ENCODE measurements around the gene TJP3. TPM values are rescaled to one million over a fixed set of nuclear protein-coding genes. Genes with fewer than 3 reads are reported as not detected.
A peak's percentile ranks its signal among the peaks of the same experiment; 100 is the strongest.

Gene TJP3
- total RNA-seq, 2 donors from 2014 or later, result 1.7 to 5.8 TPM

DNA sequence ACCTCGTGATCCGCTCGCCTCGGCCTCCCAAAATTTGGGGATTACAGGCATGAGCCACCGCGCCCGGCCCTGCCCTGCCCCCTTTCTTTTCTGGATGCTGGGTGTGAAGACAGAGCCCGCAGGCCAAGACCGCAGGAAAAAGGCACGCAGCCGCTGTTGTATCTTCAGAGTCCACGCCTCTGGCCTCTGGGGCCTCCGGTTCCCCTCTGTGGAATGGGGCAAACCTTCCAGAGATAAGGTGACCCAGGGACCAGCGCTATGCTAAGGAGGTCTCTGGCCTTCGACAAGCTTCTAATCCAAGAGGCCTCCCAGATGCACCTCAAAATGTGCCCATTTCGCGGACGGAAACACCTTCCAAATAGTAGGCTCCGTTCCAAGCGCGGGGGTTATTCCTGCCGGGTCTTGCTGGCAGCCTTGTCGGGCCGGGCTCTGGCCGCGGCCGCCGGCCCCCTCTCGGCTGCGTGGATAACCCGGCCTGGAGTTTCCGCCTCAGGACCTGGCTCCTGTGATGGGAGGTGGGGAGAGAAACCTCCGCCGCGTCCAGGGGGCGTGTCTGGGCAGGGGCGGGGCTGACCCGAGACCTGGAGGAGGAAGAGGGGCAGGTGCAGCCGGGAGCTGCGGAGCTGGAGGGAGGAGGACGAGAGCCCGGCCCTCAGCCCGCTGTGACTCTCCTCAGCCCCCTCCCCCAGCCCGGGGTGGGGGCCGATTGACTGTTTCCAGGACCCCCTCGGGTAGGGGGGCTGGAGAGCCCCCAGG is 13.1 kb downstream of the TJP3 start:
- peak overlapping the region; percentile 72 to 82 for H3K4me3 Mint-ChIP-seq
- no peaks in the 10 kb centered on the region for H3K27me3 Mint-ChIP-seq (ENCODE audit: low read depth)
- no peak overlapping the region for H3K27ac Mint-ChIP-seq
- peaks cover 12% of the 10 kb centered on the region for H3K4me1 Mint-ChIP-seq (ENCODE audit: low read depth)
- no peaks in the 10 kb centered on the region for H3K9me3 Mint-ChIP-seq
- no peaks in the 10 kb centered on the region for H3K36me3 Mint-ChIP-seq (ENCODE audit: insufficient read depth in 2 of 2)
- DNase-seq, result peak; percentile 90 to 93
- ATAC-seq (replicated peaks in 1 of 2), result peak; percentile 86 to 93

DNA sequence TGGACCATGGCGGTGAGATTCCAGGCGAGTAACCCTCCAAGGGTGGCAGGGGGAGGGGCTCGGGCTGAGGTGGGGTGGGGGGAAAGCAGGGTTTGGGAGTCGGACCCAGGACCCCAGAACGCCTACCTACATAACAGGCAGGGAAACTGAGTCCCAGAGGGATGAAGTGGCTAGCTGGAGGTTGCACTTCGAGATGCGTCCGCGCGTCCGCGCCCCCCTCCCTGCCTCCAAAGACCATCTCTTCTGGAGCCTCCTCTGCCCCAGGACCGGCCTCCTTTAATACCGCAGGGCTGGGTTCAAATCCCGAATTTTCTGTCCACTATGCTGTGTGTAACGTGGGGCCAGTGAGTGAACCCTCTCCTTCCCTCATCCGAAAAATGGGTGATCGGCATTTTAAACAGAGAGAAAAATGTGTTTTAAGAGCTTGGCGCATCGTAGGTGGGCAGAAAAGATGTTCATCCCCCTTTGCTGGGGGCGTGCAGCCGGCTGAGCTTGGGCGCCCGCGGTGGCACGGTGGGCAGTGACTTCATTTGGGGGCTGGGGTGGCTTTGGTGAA is 13.8 kb downstream of the TJP3 start:
- Mint-ChIP-seq H3K27ac (no peak overlapping the region), H3K27me3 (ENCODE audit: low read depth) (no peaks in the 10 kb centered on the region), H3K9me3 (no peaks in the 10 kb centered on the region), H3K4me3 (peak overlapping the region; percentile 72 to 82), H3K36me3 (ENCODE audit: insufficient read depth in 2 of 2) (no peaks in the 10 kb centered on the region), H3K4me1 (ENCODE audit: low read depth) (peaks cover 12% of the 10 kb centered on the region)
- ATAC-seq (replicated peaks in 1 of 2), result no peak
- no peak for DNase-seq

DNA sequence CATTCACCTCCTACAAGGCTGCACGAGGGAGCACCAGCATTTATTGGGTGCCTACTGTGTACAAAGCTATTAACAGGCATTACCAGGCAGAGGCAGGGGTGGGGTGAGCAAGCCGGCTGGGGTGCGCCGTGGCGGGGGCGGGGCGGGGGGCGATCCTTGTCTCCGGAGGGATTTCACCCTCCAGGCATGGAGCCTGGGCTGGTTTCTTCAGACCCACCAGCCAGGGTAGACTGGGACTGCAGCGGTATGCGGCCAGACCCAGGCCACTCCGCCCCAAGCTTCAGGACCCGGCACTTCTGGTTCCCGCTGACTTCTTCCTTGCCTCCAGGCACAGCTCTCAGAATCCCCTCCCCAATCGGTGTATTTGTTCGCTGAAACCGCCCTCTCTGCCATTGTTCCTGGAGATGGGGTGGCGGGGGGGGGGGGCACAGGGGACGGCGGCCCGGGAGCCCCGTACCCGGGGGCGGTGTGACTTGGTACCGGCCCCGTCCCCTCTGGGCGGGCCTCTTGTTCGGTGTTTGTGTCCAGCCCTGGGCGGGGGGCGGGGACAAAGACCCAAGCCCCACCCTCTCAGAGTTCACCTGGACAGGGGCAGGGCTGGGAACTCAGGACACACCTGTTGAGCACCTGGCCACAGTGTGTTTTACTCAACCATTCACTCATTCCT is 14.4 kb downstream of the TJP3 start:
- Mint-ChIP-seq H3K4me1 (ENCODE audit: low read depth) (peaks cover 12% of the 10 kb centered on the region), H3K36me3 (ENCODE audit: insufficient read depth in 2 of 2) (no peaks in the 10 kb centered on the region), H3K4me3 (peak overlapping the region; percentile 72 to 82), H3K27me3 (ENCODE audit: low read depth) (no peaks in the 10 kb centered on the region), H3K9me3 (no peaks in the 10 kb centered on the region), H3K27ac (no peak overlapping the region)
- ATAC-seq (replicated peaks in 1 of 2), result no peak
- DNase-seq, result no peak

DNA sequence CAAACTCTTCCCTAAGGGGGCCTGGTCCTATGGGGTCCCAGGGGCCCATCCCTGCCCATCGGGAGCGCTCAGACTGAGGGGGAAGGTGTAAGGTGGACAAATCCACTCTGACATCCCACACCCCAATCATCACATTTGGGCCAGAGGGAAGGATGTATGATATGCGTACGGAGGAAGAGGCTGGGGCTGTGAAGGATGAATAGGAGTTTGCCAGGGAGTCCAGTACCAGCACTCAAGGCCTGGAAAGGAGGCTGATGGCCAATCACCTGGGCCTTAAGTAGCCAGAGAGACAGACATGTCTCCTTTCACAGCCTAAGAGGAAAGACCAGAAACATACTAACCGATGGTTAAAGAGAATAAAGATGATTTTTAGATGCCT is 14.9 kb downstream of the TJP3 start:
- Mint-ChIP-seq H3K4me1 (ENCODE audit: low read depth) (peaks cover 12% of the 10 kb centered on the region), H3K4me3 (no peak overlapping the region), H3K27ac (no peak overlapping the region), H3K36me3 (ENCODE audit: insufficient read depth in 2 of 2) (no peaks in the 10 kb centered on the region), H3K9me3 (no peaks in the 10 kb centered on the region), H3K27me3 (ENCODE audit: low read depth) (no peaks in the 10 kb centered on the region)
- DNase-seq (no peak), ATAC-seq (replicated peaks in 1 of 2) (no peak)

DNA sequence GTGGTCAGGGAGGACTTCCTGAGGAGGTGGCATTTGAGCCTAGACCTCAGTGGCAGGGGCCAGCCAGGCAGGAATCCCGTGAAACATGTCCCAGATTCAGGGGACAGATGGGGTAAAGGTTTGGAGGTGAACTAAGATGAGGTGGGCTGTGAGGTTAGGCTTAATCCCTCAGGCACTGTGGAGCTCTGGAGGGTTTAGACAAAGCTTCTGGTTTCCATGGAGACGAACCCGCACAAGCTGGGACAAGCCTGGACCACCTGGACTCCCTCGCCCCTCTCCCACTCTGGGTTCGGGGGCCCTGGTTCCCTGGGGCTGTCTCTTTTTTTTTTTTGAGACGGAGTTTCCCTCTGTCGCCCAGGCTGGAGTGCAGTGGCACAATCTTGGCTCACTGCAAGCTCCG is 15.7 kb downstream of the TJP3 start:
- ATAC-seq (replicated peaks in 1 of 2), result no peak
- H3K27me3 Mint-ChIP-seq (ENCODE audit: low read depth), result no peaks in the 10 kb centered on the region
- H3K36me3 Mint-ChIP-seq (ENCODE audit: insufficient read depth in 2 of 2), result no peaks in the 10 kb centered on the region

DNA sequence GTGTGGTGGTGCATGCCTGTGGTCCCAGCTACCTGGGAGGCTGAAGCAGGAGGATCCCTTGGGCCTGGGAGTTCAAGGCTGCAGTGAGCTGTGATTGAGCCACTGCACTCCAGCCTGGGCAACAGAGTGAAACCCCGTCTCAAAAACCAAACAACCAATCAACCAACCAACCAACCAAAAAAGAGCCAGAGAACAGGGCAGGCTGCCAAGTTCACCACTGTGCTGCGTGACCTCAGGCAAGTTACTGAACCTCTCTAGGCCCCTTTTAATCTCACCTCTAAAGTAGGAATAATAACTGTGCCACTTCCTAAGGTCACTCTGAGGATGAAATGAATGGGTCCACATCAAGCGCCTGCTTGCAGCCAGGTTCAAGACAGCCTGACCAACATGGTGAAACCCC is 16.9 kb downstream of the TJP3 start:
- ATAC-seq (replicated peaks in 1 of 2), result no peak
- Mint-ChIP-seq H3K4me3 (no peak overlapping the region), H3K9me3 (no peaks in the 10 kb centered on the region), H3K27me3 (ENCODE audit: low read depth) (no peaks in the 10 kb centered on the region), H3K4me1 (ENCODE audit: low read depth) (peaks cover 17% of the 10 kb centered on the region), H3K36me3 (ENCODE audit: insufficient read depth in 2 of 2) (no peaks in the 10 kb centered on the region), H3K27ac (no peak overlapping the region)
- DNase-seq, result no peak

More for the DNA sequence above, 15.7 kb downstream of the TJP3 start:
- H3K4me3 Mint-ChIP-seq, result no peak overlapping the region
- no peaks in the 10 kb centered on the region for H3K9me3 Mint-ChIP-seq
- peaks cover 17% of the 10 kb centered on the region for H3K4me1 Mint-ChIP-seq (ENCODE audit: low read depth)
- no peak overlapping the region for H3K27ac Mint-ChIP-seq
- no peak for DNase-seq

DNA sequence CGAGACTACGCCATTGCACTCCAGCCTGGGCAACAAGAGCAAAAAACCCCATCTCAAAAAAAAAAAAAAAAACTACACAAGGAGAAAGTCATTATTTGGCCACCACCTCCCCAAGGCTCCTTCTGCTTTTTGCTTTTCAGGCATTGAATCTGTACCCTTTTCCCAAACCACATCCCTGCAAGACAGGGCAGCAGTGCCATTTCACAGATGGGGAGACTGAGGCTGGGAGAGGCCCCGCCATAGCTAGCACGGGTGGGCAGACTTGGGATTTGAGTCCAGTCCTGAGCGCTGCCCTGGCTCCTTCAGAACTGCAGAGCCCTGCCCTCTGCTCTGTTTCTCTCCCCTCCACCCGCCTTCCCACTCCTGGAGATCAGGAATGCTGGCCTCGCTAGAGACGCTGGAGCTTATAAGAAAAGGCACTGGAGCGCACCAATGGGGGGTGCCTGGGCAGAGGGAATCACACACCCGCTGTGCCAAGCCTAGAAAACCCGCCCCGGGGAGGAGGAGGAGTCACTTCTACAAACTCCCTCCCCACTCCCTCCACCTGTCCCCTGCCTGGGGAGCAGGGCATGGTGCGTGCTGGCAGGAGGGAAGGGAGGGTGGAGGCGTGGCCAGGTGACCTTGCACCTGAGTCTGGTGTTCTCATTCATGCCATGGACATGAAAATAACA is 17.6 kb downstream of the TJP3 start:
- ATAC-seq (replicated peaks in 1 of 2), result no peak
- Mint-ChIP-seq H3K36me3 (ENCODE audit: insufficient read depth in 2 of 2) (no peaks in the 10 kb centered on the region), H3K4me3 (no peak overlapping the region), H3K4me1 (ENCODE audit: low read depth) (peaks cover 17% of the 10 kb centered on the region), H3K27me3 (ENCODE audit: low read depth) (no peaks in the 10 kb centered on the region), H3K27ac (no peak overlapping the region), H3K9me3 (no peaks in the 10 kb centered on the region)
- DNase-seq, result no peak

DNA sequence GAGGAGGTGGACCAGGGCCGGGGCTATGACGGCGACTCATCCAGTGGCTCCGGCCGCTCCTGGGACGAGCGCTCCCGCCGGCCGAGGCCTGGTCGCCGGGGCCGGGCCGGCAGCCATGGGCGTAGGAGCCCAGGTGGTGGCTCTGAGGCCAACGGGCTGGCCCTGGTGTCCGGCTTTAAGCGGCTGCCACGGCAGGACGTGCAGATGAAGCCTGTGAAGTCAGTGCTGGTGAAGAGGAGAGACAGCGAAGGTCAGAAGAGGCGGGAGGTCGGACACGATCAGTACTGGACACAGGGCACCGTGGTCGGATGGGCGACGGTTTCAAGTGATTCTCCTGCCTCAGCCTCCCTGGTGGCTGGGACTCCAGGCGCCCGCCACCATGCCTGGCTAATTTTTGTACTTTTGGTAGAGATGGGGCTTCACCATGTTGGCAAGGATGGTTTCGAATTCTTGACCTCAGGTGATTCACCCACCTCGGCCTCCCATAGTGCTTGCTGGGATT is 22.3 kb downstream of the TJP3 start:
- Mint-ChIP-seq H3K27ac (no peak overlapping the region), H3K36me3 (ENCODE audit: insufficient read depth in 2 of 2) (no peaks in the 10 kb centered on the region), H3K4me3 (no peak overlapping the region), H3K9me3 (no peaks in the 10 kb centered on the region), H3K4me1 (ENCODE audit: low read depth) (peaks cover 4% of the 10 kb centered on the region), H3K27me3 (ENCODE audit: low read depth) (no peaks in the 10 kb centered on the region)
- ATAC-seq (replicated peaks in 1 of 2), result no peak
- no peak for DNase-seq

DNA sequence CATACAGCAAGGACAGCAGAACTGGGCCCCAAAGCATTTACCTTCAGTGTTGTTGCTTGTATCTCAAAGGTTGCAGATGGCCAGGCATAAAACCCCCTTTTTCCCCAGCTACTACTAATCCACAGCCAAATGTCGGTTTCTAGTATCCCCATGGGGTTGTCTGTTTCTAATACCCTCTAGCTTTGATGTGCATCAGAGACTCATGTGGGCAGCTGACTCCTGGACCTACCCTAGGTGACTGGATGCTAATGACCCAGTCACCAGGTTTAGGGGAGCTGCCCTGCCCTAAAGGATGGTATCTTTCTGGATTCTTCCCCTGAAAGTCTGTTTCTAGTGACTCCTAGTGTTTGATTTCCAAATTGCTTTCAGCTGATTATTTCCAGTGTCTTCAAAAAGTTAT is 23.9 kb downstream of the TJP3 start:
- Mint-ChIP-seq H3K9me3 (no peaks in the 10 kb centered on the region), H3K27me3 (ENCODE audit: low read depth) (no peaks in the 10 kb centered on the region), H3K27ac (no peak overlapping the region), H3K36me3 (ENCODE audit: insufficient read depth in 2 of 2) (no peaks in the 10 kb centered on the region), H3K4me1 (ENCODE audit: low read depth) (peaks cover 4% of the 10 kb centered on the region), H3K4me3 (no peak overlapping the region)
- ATAC-seq (replicated peaks in 1 of 2) (no peak), DNase-seq (no peak)

DNA sequence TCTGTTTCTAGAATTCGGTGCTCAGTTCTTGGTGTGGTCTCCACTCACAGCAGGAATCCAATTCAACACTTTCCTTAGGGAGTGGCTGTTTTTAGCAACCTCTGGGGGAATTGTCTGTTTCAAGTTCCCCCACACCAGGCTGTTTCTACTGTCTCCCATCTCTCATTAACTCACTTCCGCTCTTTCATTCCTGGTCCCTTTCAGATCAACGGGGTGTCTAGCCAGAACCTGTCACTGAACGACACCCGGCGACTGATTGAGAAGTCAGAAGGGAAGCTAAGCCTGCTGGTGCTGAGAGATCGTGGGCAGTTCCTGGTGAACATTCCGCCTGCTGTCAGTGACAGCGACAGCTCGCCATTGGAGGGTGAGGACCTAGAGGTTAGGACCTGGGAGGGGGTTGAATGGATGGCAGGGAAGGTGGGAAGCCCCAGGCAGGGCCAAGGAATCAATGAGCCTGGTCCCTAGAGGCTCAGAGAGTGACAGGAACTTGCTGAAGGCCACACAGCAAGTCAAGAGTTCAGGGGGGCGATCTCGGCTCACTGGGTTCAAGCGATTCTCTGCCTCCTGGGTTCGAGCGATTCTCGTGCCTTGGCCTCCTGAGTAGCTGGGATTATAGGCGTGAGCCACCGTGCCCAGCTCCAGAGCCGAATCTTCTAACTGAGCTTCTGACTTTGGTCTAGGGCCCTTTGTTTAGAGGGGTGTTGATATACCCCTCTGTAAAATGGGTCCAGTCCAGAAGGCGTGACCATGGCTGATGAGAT is 25.5 kb downstream of the TJP3 start:
- peaks cover under 1% of the 10 kb centered on the region for H3K4me1 Mint-ChIP-seq (ENCODE audit: low read depth)
- no peaks in the 10 kb centered on the region for H3K36me3 Mint-ChIP-seq (ENCODE audit: insufficient read depth in 2 of 2)
- H3K9me3 Mint-ChIP-seq, result no peaks in the 10 kb centered on the region
- ATAC-seq (replicated peaks in 1 of 2) (no peak), DNase-seq (no peak)
- no peak overlapping the region for H3K4me3 Mint-ChIP-seq
- no peaks in the 10 kb centered on the region for H3K27me3 Mint-ChIP-seq (ENCODE audit: low read depth)
- no peak overlapping the region for H3K27ac Mint-ChIP-seq

DNA sequence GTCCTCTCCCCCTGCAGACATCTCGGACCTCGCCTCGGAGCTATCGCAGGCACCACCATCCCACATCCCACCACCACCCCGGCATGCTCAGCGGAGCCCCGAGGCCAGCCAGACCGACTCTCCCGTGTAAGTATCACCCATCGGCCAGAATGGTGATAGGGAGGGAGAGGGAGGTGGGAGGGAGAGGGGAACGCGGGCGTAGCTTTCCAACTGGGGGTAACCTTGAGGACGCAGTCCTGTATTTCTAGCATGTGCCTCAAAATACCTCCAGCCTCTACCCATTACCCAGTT is 26.1 kb downstream of the TJP3 start:
- ATAC-seq (replicated peaks in 1 of 2), result no peak
- DNase-seq, result no peak
- Mint-ChIP-seq H3K27ac (no peak overlapping the region), H3K4me3 (no peak overlapping the region), H3K9me3 (no peaks in the 10 kb centered on the region), H3K4me1 (ENCODE audit: low read depth) (no peaks in the 10 kb centered on the region), H3K36me3 (ENCODE audit: insufficient read depth in 2 of 2) (no peaks in the 10 kb centered on the region), H3K27me3 (ENCODE audit: low read depth) (no peaks in the 10 kb centered on the region)

DNA sequence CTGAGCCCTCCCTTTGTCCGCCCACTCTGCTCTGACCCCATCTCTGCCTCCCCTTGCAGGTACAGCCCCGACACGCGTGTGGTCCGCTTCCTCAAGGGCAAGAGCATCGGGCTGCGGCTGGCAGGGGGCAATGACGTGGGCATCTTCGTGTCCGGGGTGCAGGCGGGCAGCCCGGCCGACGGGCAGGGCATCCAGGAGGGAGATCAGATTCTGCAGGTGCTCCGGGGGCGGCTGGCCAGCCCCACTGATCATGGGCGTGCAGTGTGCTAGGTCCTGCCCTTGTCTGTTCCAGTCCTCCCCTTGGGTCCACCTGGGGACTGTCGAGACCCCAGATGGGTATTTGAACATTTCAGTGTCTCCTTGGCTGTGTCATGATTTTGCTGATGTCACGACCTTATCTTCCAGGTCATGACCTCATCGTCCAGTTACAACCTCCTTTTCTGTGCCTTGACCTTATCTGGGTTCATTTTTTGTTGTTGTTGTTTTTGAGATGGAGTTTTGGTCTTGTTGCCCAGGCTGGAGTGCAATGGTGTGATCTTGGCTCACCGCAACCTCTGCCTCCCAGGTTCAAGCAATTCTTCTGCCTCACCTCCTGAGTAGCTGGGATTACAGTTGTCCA is 28.0 kb downstream of the TJP3 start:
- Mint-ChIP-seq H3K4me1 (ENCODE audit: low read depth) (peaks cover 6% of the 10 kb centered on the region), H3K4me3 (no peak overlapping the region), H3K27me3 (ENCODE audit: low read depth) (no peaks in the 10 kb centered on the region), H3K36me3 (ENCODE audit: insufficient read depth in 2 of 2) (no peaks in the 10 kb centered on the region), H3K9me3 (no peaks in the 10 kb centered on the region), H3K27ac (no peak overlapping the region)
- ATAC-seq (replicated peaks in 1 of 2) (no peak), DNase-seq (no peak)

Measured in activated T-cell treated with anti-CD3 and anti-CD28 coated beads, Interleukin-2, amount 50 U/mL, for 72 hours (primary cell).